HG02759 (cell line): ENCODE results near the gene NCOR1.
"Not testable (repeated sequence)": the region's sequence is repeated elsewhere in the genome, so short reads cannot be mapped to it uniquely, and the experiment has no call there.

Experiments
- ATAC-seq: cut with Tn5 transposase; IDR thresholded peaks from one replicate; pipeline ENCODE4 v1.9.1; 2021; ENCODE audit warnings: mild to moderate bottlenecking, moderate library complexity; ENCODE audit not compliant: unreplicated experiment

Gene NCOR1

DNA sequence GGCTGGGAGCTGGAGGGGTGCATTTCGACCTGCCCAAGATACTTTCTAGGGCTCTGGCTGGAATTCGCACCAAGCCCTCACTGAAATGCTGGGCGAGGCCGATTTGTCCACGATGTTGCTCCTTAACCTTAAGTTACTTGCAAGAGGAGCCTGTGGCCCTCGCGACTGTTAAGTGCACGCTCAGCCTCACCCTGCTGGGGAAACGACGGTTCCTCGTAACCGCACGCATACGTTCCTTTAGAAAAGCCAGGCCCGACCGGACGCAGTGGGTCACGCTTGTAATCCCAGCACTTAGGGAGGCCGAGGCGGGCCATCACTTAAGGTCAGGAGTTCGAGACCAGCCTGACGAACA is 607 bp upstream of the NCOR1 start:
- ATAC-seq: peak; percentile 6

GRCh38 chr17:16215002-16215272 is 397 bp downstream of the NCOR1 start:
- peak; percentile 40 for ATAC-seq

DNA sequence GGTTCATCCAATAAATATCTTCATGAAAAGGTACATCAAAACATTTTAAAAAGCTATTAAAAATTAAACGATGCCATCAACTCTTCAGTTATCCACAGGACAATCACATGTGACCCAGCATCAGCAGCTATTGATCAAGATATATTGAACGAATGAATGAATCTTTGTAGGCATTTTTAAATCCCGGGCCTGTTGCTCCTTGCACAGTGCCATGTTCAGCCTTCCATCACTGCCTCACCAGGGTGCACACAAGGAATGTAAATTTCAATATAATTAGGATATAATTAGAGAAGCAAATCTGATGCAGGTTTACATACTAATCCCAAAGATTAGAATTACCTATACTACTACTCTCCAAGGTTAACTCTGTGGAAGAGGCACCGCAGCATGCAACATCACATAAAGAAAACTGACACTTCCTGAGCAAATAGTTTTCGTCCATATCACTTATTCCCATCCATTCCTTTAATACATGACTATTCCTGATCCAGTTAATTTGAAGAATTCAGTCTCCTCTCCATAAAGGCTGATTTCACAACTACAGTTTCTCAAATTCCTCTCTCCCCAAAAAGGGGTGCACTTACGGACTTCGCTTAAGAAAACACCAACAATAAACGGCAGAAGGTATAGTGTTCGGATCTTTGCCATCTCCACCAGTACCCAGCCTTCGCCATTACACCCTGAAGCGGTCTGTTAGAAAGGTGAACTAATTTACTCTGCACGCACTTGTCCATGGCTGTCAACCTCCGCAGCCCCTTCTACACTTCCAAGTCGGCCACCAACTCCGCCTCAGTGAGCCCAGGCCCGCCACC is 938 bp downstream of the NCOR1 start:
- no peak for ATAC-seq

GRCh38 chr17:16212793-16213192 is 2.5 kb downstream of the NCOR1 start:
- ATAC-seq: no peak

DNA sequence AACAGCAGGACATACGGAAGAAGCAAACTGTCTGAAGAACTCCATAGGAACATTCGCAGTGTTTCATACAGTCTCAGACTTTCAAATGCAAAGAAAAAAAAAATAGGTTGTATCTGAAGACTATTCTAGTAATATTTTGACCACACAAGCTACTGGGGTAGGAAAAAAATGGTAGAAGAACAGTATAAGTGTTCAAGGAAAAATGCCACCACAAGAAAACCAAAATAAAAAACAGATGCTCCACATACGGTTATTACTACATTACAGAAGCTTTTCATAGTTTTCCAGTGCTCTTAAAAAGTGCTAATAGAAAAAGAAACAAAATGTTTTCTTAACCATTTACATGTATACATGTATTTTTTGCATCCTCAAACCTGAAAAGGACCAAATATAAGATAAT is 3.7 kb downstream of the NCOR1 start:
- no peak for ATAC-seq

- ATAC-seq: not testable (repeated sequence)
Observed at GRCh38 chr17:16204763-16205162, 10.6 kb downstream of the NCOR1 start.

DNA sequence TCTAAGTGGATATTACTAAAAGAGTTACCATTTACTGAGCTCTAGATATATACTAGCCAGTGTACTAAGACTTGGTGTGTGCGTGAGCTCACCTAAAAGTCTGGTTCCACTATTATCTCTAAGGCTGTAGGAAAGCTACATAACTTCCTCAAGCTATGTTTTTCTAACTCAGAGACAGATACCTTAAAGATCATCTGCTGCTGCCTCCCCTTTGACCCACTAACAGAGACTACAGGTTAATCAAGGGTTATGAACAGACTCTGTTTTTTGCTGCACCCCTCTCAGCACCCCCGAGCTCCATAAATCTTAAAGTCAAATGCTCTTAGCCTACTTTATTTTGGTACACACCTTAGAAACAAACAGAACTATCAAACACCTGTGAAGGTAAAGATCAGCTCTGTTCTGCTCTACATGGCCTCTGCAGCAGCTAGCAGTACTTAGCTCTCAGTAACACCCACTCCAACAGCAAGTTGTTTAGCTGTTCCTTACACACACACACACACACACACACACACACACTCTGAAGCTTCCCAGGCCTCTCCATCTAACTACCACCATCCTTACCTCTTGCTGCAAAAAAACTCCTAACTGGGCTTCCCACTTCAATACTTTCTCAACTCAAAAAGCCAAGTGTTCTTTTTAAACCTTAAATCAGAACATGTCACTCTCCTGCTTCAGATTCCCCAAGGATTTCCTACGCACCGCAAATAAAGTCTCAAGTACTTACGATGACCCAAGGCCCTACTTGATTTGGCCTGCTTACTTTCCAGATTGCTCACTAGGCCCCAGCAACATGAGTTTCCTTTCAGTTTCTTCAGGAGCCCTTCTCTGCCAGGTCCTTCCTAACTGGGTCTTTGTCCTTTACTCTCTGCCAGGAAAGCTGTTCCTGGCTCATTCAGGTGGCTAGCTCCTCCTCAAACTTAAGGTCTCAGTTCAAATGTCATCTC is 12.5 kb downstream of the NCOR1 start:
- not testable (repeated sequence) for ATAC-seq

DNA sequence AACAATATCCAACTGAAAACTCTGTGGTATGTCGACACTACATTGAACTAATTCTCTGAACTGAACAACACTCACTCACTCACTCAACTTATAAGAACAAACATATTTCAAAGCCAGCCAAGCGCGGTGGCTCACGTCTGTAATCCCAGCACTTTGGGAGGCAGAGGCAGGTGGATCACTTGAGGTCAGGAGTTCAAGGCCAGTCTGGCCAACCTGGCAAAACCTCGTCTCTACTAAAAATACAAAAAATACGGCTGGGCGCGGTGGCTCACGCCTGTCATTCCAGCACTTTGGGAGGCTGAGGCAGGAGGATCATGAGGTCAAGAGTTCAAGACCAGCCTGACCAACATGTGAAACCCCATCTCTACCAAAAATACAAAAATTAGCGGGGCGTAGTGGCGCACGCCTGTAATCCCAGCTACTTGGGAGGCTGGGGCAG is 13.6 kb downstream of the NCOR1 start:
- not testable (repeated sequence) for ATAC-seq

DNA sequence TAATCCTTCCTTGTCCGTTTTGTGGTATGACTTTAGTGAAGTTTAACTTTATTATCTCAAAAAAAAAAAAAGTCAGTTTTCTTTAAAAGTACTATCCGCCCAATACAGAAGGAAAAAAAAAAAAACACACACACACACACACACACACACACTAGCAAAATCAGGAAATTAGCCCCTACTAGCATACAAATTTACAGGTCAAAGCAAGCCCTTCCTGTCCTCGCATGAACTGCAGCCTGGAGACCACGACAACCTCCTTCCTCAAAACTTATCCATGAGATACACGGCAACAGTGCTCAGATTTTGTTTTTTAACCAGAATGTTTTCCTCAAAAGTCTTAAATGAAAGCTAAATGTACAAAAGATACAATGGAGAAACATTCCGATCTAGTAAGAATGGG is 16.2 kb downstream of the NCOR1 start:
- no peak for ATAC-seq

DNA sequence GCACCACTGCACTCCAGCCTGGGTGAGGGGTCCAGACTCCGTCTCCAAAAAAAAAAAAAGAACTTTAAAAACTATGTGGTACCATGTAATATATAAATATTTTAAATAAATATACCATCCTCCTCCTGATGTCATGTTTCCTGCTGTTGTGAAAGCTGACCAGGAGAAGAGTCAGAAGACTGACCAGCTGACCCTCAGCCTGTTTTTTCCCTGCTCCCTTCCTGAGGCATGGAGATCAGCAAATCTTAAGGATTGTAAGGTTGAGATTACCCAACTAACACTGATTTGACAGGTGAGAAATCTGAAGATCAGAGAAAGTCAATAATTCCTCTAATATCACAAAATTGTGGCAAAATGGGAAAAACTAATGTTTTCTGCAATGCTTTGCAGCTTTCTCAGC is 18.1 kb downstream of the NCOR1 start:
- ATAC-seq: no peak

DNA sequence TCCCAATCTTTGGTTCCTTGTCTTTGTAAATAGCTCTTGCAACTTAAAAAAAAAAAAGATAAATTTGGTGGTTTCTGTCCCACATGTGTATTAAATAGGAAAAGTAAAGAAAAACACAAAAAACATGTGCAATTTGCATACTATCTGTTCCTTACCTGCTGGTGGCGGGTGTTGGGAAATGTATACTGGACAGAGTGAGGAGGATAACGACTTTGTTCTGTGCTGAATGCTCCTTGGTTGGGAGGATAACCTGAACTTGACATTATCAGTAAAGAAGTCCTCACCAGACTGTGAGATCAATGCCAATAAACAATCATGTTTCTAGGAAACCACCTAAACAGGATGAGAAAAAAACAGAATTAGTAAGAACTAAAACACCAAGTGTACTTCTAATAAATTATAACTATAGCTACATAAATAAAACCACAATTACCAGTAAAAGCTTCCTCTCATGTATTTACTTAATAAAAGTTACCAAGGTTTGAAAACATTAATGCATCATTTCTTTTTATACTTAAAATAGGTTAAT is 21.0 kb downstream of the NCOR1 start:
- ATAC-seq: not testable (repeated sequence)

- ATAC-seq: no peak
Observed at GRCh38 chr17:16191604-16192003, 23.7 kb downstream of the NCOR1 start.

- no peak for ATAC-seq
Observed at GRCh38 chr17:16190703-16191360, 24.5 kb downstream of the NCOR1 start.

GRCh38 chr17:16189791-16190348 is 25.5 kb downstream of the NCOR1 start:
- ATAC-seq: no peak

DNA sequence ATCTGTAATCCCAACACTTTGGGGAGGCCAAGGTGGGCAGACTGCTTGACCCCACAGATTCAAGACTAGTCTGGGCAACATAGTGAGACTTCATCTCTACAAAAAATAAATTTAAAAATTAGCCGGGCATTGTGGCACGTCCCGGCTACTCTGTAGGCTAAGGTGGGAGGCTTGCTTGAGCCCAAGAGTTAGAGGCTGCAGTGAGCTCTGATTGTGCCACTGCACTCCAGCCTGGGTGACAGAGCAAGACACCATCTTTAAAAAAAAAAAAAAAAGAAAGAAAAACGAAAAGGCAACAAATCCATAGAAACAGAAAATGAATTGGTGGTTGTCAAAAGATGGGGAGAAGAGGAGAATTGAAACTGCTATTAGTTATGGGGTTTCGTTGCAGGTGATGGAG is 27.7 kb downstream of the NCOR1 start:
- no peak for ATAC-seq

DNA sequence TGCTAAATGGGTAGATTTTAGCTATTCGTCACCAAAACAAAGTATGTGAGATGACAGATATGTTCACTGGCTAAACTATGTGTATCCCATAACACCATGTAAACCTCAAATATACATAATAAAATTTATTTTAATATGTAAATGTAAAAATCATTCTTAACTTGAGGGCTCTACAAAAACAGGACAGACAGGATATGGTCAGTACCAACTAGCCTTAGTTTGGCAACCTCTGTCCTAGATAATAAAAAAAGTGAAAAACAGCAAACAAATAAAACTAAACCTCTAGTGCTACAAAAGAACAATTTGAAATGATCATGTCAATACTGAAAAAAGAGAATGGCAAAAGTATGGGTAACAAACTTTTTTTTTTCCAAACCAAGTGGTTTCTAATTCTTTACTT is 33.8 kb downstream of the NCOR1 start:
- no peak for ATAC-seq

DNA sequence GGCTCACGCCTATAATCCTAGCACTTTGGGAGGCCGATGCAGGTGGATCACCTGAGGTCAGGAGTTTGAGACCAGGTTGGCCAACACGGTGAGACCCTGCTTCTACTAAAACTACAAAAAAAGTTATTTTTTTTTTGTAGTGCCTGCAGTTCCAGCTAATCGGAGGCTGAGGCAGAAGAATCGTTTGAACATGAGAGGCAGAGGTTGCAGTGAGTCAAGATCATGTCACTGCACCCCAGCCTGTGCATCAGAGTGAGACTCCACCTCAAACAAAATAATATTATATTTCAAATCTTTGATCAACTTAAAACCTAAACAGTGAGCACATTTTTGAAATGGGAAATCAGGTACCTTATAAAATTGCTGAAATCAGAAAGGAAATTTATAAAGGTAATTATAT is 36.5 kb downstream of the NCOR1 start:
- ATAC-seq: no peak

- ATAC-seq: no peak
Observed at GRCh38 chr17:16171613-16172012, 43.7 kb downstream of the NCOR1 start.

DNA sequence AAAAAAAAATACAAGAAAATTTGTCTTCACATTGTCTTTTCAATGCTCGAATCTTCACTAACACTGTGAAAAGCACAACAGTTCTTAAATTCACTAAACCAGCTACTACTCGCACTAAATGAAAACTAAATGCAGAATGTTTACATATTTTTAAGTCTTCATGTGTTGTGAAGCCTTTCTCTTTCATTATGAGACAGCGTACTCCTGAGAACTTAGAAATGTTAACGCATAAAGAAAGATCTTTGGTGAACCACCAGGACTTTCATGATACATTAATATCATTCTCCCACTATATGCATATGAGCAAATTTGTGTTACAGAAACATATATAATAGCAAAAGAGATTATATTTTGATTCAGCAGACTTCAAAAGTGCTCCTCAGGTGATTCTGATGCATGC is 48.6 kb downstream of the NCOR1 start:
- not testable (repeated sequence) for ATAC-seq

DNA sequence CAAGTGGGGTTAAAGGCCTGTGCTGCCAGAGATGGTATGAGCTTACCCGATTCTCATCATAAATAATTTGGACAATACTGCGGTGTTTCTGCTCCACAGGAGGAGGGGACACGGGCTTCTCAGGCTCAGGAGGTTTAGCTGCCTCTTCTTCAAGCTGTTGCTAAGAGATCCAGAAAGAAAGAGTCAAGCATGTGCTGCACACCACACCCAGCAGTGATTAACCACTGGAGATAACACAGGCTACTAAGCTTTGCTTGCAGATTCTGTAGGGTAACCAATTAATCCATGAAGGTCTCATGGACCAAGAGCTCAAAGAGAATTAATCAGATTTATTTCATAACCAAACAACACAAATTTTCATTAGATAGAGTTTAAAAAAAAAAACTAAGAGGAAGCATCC is 56.6 kb downstream of the NCOR1 start:
- ATAC-seq: no peak

- ATAC-seq: no peak
Observed at GRCh38 chr17:16155536-16155935, 59.8 kb downstream of the NCOR1 start.
